ENCODE measurements around the gene BACE2. TPM values are rescaled to one million over a fixed set of nuclear protein-coding genes. Genes with fewer than 3 reads are reported as not detected.

The BACE2 gene
- total and polyA plus RNA-seq, 2 donors (not counting 1 experiment from before 2014, with no cell fraction given), result 19.5 to 31.5 TPM

GRCh38 chr21:41269535-41269934 lies 101.6 kb downstream of the BACE2 start:
- Histone ChIP-seq H3K4me3 (replicated peaks in 1 of 4; ENCODE audit: control extremely low read depth in 1 of 4, insufficient read depth in 1 of 4, low read depth in 3 of 4, low read length in 4 of 4) (no peak overlapping the region), H3K4me1 (ENCODE audit: control insufficient read depth, extremely low read depth, insufficient read depth, low read length) (no peaks in the 10 kb centered on the region), H2AFZ (ENCODE audit: low read length) (no peak overlapping the region), H3K36me3 (ENCODE audit: control insufficient read depth, insufficient read depth, low read length) (no peaks in the 10 kb centered on the region), H4K20me1 (ENCODE audit: control insufficient read depth, extremely low read depth, insufficient read depth, low read length) (no peaks in the 10 kb centered on the region), H3K27me3 (ENCODE audit: control insufficient read depth, insufficient read depth, low read length) (no peaks in the 10 kb centered on the region), H3K9ac (ENCODE audit: insufficient read depth, low read length) (no peak overlapping the region), H3K9me3 (ENCODE audit: control insufficient read depth, insufficient read depth, low read depth, low read length) (no peaks in the 10 kb centered on the region), H3K27ac (ENCODE audit: insufficient read depth, low read length) (no peak overlapping the region), H3K79me2 (ENCODE audit: control insufficient read depth, insufficient read depth, low read length) (no peaks in the 10 kb centered on the region), H3K4me2 (ENCODE audit: extremely low read depth, insufficient read depth, low read length) (no peak overlapping the region)
- no peak for DNase-seq (ENCODE audit: low read depth in 2 of 2)
- TF ChIP-seq EZH2 (IDR thresholded peaks at IDR 0.05; ENCODE audit: low read length, missing control alignments) (no peak), CTCF (conservative IDR thresholded peaks at IDR 0.05 in 1 of 2, IDR thresholded peaks at IDR 0.05 in 1 of 2; ENCODE audit: low read depth in 1 of 2, low read length in 2 of 2) (no peak)

DNA sequence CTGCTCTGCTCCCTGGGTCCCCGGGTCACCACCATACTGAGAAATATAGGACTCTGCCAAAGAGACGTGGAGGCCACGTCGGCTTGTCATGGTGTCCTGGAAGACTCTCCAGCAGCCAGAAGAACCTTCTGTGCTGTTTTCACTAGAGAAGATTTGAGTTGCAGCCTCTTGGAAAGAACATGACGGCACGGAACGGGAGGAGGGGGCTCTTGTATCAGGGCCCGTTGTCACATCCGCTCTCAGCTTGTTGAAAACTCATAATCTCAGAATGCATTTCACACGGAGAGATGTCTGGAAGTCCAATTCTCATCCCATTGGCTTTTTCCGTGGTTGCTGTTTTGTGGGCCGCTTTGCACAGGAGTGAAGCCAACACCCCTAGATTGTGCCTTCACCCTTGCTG lies 109.2 kb downstream of the BACE2 start:
- Histone ChIP-seq H3K36me3 (ENCODE audit: control insufficient read depth, insufficient read depth, low read length) (no peaks in the 10 kb centered on the region), H3K4me1 (ENCODE audit: control insufficient read depth, extremely low read depth, insufficient read depth, low read length) (no peaks in the 10 kb centered on the region), H3K9ac (ENCODE audit: insufficient read depth, low read length) (no peak overlapping the region), H3K4me3 (replicated peaks in 1 of 4; ENCODE audit: control extremely low read depth in 1 of 4, insufficient read depth in 1 of 4, low read depth in 3 of 4, low read length in 4 of 4) (no peak overlapping the region), H2AFZ (ENCODE audit: low read length) (no peak overlapping the region), H3K27ac (ENCODE audit: insufficient read depth, low read length) (no peak overlapping the region), H4K20me1 (ENCODE audit: control insufficient read depth, extremely low read depth, insufficient read depth, low read length) (no peaks in the 10 kb centered on the region), H3K27me3 (ENCODE audit: control insufficient read depth, insufficient read depth, low read length) (no peaks in the 10 kb centered on the region), H3K9me3 (ENCODE audit: control insufficient read depth, insufficient read depth, low read depth, low read length) (no peaks in the 10 kb centered on the region), H3K4me2 (ENCODE audit: extremely low read depth, insufficient read depth, low read length) (no peak overlapping the region), H3K79me2 (ENCODE audit: control insufficient read depth, insufficient read depth, low read length) (no peaks in the 10 kb centered on the region)
- TF ChIP-seq EZH2 (IDR thresholded peaks at IDR 0.05; ENCODE audit: low read length, missing control alignments) (no peak), CTCF (conservative IDR thresholded peaks at IDR 0.05 in 1 of 2, IDR thresholded peaks at IDR 0.05 in 1 of 2; ENCODE audit: low read depth in 1 of 2, low read length in 2 of 2) (no peak)
- no peak for DNase-seq (ENCODE audit: low read depth in 2 of 2)

DNA sequence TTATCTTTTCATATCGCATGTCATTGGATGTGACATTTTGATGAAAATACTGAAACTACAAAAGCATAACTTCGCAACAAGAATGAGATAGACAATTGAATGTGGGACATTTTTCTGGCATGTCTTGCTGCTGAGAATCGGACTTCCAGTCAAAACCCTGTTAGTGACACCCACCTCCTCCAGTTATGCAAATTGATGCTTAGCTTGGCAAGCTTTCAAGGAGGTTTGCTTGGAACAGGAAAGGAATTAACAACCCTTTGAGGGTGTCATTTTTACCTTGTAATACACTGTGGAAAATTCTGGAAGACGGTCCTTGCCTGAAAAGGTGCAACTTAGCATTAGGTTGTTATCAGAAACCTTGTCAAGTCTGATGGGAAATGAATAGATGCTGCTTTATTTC lies 109.9 kb downstream of the BACE2 start:
- no peak for TF ChIP-seq CTCF (conservative IDR thresholded peaks at IDR 0.05 in 1 of 2, IDR thresholded peaks at IDR 0.05 in 1 of 2; ENCODE audit: low read depth in 1 of 2, low read length in 2 of 2)
- no peak for TF ChIP-seq EZH2 (IDR thresholded peaks at IDR 0.05; ENCODE audit: low read length, missing control alignments)
- no peak overlapping the region for H3K4me3 ChIP-seq (replicated peaks in 1 of 4; ENCODE audit: control extremely low read depth in 1 of 4, insufficient read depth in 1 of 4, low read depth in 3 of 4, low read length in 4 of 4)

More for the DNA sequence above, 109.9 kb downstream of the BACE2 start:
- Histone ChIP-seq H3K79me2 (ENCODE audit: control insufficient read depth, insufficient read depth, low read length) (no peaks in the 10 kb centered on the region), H3K27me3 (ENCODE audit: control insufficient read depth, insufficient read depth, low read length) (no peaks in the 10 kb centered on the region), H3K36me3 (ENCODE audit: control insufficient read depth, insufficient read depth, low read length) (no peaks in the 10 kb centered on the region), H3K27ac (ENCODE audit: insufficient read depth, low read length) (no peak overlapping the region), H2AFZ (ENCODE audit: low read length) (no peak overlapping the region), H3K9ac (ENCODE audit: insufficient read depth, low read length) (no peak overlapping the region), H3K9me3 (ENCODE audit: control insufficient read depth, insufficient read depth, low read depth, low read length) (no peaks in the 10 kb centered on the region), H4K20me1 (ENCODE audit: control insufficient read depth, extremely low read depth, insufficient read depth, low read length) (no peaks in the 10 kb centered on the region), H3K4me1 (ENCODE audit: control insufficient read depth, extremely low read depth, insufficient read depth, low read length) (no peaks in the 10 kb centered on the region), H3K4me2 (ENCODE audit: extremely low read depth, insufficient read depth, low read length) (no peak overlapping the region)
- DNase-seq (ENCODE audit: low read depth in 2 of 2), result peak in 1 of 2 donors; percentile 27

Data from fibroblast of lung (primary cell).